ENCODE measurements around the gene KRT82. TPM values are rescaled to one million over a fixed set of nuclear protein-coding genes. Genes with fewer than 3 reads are reported as not detected.

KRT82 gene
- total RNA-seq, 1 donor from 2014 or later = not detected

- ChIA-PET CTCF (no interaction called here), POLR2A (no interaction called here)
- Mint-ChIP-seq H3K4me3 (no peak overlapping the region), H3K36me3 (ENCODE audit: low read depth) (no peaks in the 10 kb centered on the region), H3K9me3 (no peaks in the 10 kb centered on the region), H3K4me1 (no peaks in the 10 kb centered on the region), H3K27me3 (peaks cover 24% of the 10 kb centered on the region), H3K27ac (no peak overlapping the region)
- intact Hi-C loops (cut with micrococcal nuclease) = no loop called here
- DNase-seq = no peak
- no peak for ATAC-seq (ENCODE audit: low read depth)
- no peak for TF ChIP-seq CTCF (IDR thresholded peaks at IDR 0.05)
These were observed 35.3 kb upstream of the KRT82 start for GRCh38 chr12:52441320-52441911.

GRCh38 chr12:52440821-52441319, 34.7 kb upstream of the KRT82 start:
- intact Hi-C loops (cut with micrococcal nuclease) = no loop called here
- CTCF ChIA-PET = no interaction called here
- Mint-ChIP-seq H3K27me3 (peaks cover 22% of the 10 kb centered on the region), H3K9me3 (no peaks in the 10 kb centered on the region), H3K4me3 (no peak overlapping the region), H3K27ac (no peak overlapping the region), H3K4me1 (no peaks in the 10 kb centered on the region), H3K36me3 (ENCODE audit: low read depth) (no peaks in the 10 kb centered on the region)
- ATAC-seq (ENCODE audit: low read depth) (no peak), DNase-seq (no peak)
- no peak for TF ChIP-seq CTCF (IDR thresholded peaks at IDR 0.05)
- POLR2A ChIA-PET = no interaction called here

- CTCF ChIA-PET = no interaction called here
- POLR2A ChIA-PET = no interaction called here
- H3K36me3 Mint-ChIP-seq (ENCODE audit: low read depth) = no peaks in the 10 kb centered on the region
These were observed 33.7 kb upstream of the KRT82 start for GRCh38 chr12:52439845-52440244.

GRCh38 chr12:52439420-52439819, 33.3 kb upstream of the KRT82 start:
- TF ChIP-seq CTCF (IDR thresholded peaks at IDR 0.05) = no peak
- ChIA-PET POLR2A (no interaction called here), CTCF (no interaction called here)
- no peaks in the 10 kb centered on the region for H3K9me3 Mint-ChIP-seq
- intact Hi-C loops (cut with micrococcal nuclease) = no loop called here
- H3K27me3 Mint-ChIP-seq = peaks cover 25% of the 10 kb centered on the region
- no peak overlapping the region for H3K27ac Mint-ChIP-seq
- ATAC-seq (ENCODE audit: low read depth) (no peak), DNase-seq (no peak)
- no peak overlapping the region for H3K4me3 Mint-ChIP-seq
- no peaks in the 10 kb centered on the region for H3K36me3 Mint-ChIP-seq (ENCODE audit: low read depth)
- no peaks in the 10 kb centered on the region for H3K4me1 Mint-ChIP-seq

More at GRCh38 chr12:52439845-52440244, 33.7 kb upstream of the KRT82 start:
- Mint-ChIP-seq H3K27ac (no peak overlapping the region), H3K4me1 (no peaks in the 10 kb centered on the region), H3K27me3 (peaks cover 23% of the 10 kb centered on the region), H3K4me3 (no peak overlapping the region), H3K9me3 (no peaks in the 10 kb centered on the region)
- ATAC-seq (ENCODE audit: low read depth) (no peak), DNase-seq (no peak)
- TF ChIP-seq CTCF (IDR thresholded peaks at IDR 0.05) = no peak
- intact Hi-C loops (cut with micrococcal nuclease) = no loop called here

GRCh38 chr12:52438305-52439301, 32.5 kb upstream of the KRT82 start:
- Mint-ChIP-seq H3K36me3 (ENCODE audit: low read depth) (no peaks in the 10 kb centered on the region), H3K4me3 (no peak overlapping the region), H3K4me1 (no peaks in the 10 kb centered on the region), H3K9me3 (no peaks in the 10 kb centered on the region), H3K27ac (no peak overlapping the region), H3K27me3 (peaks cover 22% of the 10 kb centered on the region)
- DNase-seq = no peak
- CTCF ChIA-PET = no interaction called here
- TF ChIP-seq CTCF (IDR thresholded peaks at IDR 0.05) = no peak
- ATAC-seq (ENCODE audit: low read depth) = no peak
- POLR2A ChIA-PET = no interaction called here
- intact Hi-C loops (cut with micrococcal nuclease) = no loop called here
